ENCODE data around the gene APOBEC3H.

Gene APOBEC3H

GRCh38 chr22:39114112-39114511, 17.1 kb downstream of the APOBEC3H start:
- DNase-seq = no peak

GRCh38 chr22:39115570-39115969, 18.5 kb downstream of the APOBEC3H start:
- DNase-seq = no peak

GRCh38 chr22:39115977-39116621, 19.1 kb downstream of the APOBEC3H start:
- no peak for DNase-seq

DNA sequence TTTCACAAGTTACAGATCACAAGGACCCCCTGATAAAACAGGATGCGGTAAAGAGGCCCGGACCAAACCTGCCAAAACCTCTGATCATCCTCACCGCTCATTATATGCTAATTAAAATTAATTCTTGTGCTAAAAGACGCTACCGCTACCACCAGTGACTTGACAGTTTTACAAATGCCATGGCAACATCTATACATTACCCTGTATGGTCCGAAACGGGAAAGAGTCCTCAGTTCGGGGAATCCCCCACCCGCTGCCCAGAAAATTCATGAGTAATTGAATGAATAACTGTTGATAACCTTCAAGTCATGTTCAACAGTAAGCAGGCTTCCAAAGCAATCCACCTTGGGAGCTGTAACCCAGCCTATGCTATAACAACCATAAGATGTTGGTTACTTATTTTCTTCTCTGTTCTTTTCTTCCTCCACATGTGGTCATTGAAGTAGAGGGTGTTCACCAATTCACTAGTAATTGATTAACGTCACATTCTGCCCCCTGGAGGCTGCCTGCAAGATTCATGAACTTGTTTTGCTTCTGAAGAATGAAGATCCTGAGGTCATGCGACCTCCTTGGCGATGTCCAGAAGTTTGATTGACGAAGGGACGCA, 20.6 kb downstream of the APOBEC3H start:
- DNase-seq = peak; percentile 39

- no peak for DNase-seq
Observed at GRCh38 chr22:39120983-39121382, 23.9 kb downstream of the APOBEC3H start.

DNA sequence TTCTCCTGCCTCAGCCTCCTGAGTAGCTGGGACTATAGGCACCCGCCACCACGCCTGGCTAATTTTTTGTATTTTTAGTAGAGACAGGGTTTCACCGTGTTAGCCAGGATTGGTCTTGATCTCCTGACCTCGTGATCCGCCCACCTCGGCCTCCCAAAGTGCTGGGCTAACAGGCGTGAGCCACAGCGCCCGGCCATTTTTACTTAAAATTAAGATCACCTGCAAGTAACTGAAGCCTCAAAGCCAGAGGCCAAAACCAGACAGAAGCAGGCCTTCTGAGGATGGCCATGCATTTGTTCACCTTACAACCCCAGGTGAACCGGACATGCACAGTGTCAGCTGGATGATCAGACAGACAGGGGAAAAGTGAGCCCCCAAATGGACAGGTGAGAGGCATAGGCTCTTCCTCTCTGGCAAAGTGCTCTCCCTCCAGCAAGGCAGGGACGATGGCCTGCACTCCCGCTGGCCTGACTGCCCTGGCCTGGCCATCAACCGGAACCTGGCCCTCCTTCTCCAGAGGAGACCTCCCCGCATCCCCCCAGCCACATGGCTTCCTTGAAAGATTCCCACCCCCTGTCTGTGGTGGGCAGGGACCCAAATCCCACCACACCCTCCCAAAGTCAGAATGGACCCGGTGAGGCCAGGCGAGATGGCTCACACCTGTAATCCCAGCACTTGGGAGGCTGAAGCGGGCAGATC, 25.9 kb downstream of the APOBEC3H start:
- DNase-seq = no peak

DNA sequence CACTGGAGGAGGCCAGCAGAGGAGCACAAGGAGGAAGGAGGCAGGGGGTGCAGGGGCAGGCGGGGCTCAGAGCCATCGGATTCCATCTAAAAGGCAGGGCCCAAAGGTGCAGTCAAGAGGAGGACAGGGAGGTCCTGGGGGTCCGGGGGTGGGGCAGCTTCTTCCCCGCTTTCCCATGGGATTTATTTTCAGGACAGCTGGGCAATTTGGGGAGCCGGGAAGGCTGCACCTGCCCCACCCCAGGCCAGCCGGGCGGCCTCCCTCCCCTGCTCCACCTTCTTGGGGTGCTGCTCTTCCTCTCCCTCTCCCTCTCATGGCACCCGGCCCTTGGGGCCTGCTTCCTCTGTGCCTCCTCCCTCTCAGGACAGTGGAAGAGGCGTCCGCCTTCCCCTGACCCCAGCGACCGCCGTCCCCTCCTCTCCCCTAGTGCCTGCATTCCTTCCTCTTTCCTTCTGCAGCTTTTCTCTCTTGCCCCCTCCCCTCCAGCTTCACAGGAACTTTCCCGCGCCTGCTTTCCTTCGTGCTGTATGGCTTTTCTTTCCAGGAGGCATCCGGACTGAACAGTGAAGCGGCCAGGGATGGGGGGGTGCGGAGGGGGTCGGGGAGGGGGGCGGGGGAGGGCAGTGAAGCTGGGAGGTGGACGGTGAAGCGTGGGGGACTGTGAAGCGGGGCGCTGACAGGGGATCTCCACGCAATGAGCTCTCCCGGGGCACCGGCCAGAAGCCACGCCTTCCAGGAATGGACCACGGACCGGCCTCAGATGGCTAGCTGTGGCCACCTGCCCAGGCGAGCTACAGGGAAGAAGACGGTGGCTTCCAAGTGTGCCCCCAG, 26.9 kb downstream of the APOBEC3H start:
- no peak for DNase-seq

- DNase-seq = no peak
Observed at GRCh38 chr22:39125622-39126021, 28.6 kb downstream of the APOBEC3H start.

DNA sequence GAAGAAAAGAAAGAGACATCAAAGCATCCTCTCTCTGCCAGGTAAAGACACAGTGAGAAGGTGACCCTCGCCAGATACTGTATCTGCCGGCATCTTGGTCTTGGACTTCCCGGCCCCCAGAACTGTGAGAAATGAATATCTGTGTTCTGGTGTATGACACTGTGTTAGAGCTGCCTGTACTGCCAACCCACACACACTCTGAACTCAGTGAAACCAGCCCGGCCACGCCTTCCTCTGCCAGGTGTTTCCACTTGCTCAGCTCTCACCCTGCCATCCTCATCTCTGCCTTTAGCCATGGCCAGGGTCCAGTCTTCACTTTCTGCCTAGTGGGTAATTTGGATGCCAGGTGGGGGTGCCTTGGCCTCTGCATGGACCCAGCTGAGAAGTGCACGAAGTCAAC, 31.5 kb downstream of the APOBEC3H start:
- no peak for DNase-seq

GRCh38 chr22:39129081-39129480, 32.0 kb downstream of the APOBEC3H start:
- DNase-seq = no peak

GRCh38 chr22:39129746-39130145, 32.7 kb downstream of the APOBEC3H start:
- no peak for DNase-seq

GRCh38 chr22:39130152-39130704, 33.2 kb downstream of the APOBEC3H start:
- DNase-seq = no peak

GRCh38 chr22:39130892-39131855, 34.1 kb downstream of the APOBEC3H start:
- no peak for DNase-seq

DNA sequence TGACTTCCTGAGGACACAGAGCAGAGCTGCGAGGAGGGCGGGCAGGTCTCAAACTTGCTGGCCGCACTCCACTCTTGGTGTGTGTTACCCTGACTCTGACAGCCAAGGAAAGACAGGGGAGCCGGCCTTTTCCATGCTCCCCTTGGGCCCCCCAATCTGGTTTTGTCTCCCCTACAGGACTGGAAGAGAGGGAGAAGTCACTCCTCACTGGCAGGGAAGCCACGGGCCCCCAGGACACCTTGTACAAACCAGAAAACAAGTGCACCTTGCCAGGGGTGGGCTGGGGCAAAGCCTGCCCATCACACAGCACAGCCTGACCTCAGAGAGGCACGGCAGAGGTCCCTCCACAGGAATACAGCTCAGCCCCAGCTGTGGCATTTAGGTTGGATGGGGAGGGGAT, 35.2 kb downstream of the APOBEC3H start:
- DNase-seq = no peak

DNA sequence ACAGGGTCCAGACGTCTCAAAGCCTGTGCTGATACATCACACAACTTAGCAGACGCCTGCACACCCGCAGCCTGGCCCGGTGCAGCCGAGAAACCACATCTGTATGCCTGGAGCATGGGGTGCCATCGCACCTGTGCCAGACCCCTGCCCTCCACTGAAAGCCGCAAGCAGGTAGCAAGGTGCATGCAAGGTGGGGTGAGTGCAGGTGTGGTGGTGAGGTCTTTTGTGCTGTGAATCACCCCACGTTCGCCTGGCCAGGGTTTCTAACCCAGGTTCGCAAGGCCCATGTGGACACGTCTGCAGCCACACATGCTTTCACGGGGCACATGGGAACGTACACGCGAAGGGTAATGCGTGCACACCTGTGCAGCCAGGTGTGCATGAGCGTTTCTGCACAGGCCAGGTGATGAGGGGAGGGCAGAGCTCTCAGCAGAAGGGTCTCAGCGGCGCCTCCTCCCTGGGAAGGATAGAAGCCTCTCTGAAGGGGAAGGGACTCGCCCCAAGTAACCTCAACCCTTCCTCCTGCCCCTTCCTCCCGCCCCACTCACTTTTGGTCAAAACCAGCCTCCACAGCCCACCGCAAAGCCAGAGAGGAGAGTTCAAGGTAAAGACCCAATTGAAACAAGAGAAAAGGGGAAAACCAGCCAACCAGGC, 36.0 kb downstream of the APOBEC3H start:
- DNase-seq = no peak

GRCh38 chr22:39133871-39134270, 36.8 kb downstream of the APOBEC3H start:
- no peak for DNase-seq

GRCh38 chr22:39134366-39135091, 37.5 kb downstream of the APOBEC3H start:
- DNase-seq = no peak

GRCh38 chr22:39135092-39135896, 38.2 kb downstream of the APOBEC3H start:
- DNase-seq = no peak

- no peak for DNase-seq
Observed at GRCh38 chr22:39136317-39136716, 39.3 kb downstream of the APOBEC3H start.

Data from HCEC 1CT (cell line).